Measurements from ENCODE around the gene CD3G. TPM values are rescaled to one million over a fixed set of nuclear protein-coding genes. Genes with fewer than 3 reads are reported as not detected.
A peak's percentile ranks its signal among the peaks of the same experiment; 100 is the strongest.

Gene CD3G
- total and polyA plus RNA-seq, 9 of the 15 experiments (the other 6 are each of a cell fraction or from before 2014, with no cell fraction given), result 0.30 to 1.7 (median 0.47) TPM

DNA sequence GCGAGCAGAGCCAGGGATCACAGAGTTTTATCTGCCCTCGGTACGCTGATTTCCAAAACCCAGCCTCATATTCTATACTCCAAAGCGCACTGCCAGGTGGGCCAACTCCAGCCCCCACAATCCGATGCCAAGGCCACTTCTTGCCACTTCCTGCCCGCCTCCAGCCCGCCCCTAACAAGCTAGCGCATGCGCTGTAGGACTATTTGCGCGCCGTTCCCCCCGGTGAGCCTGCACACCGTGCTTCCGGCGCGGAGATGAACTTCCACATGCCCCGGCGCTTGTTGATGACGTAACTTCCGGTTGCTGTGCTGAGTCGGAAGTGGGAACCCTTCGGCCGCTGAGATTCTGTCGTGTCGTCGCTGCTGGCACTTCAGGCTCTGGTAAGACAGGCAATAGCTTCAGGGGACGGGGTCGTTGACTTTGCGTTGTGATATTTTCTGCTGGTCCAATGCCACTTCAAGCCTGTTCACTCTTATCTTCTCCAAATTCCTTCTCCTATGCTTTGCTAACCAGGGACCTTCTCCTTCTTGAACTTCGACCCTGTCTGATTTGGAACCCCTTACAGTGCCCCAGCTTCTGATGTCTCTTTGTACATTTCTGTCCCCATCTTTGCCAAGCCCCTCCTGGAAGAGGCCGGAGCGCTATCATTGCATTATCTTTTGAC, 15.3 kb downstream of the CD3G start, which contains the start of gene UBE4A (continued):
- TF ChIP-seq BRF1 (IDR thresholded peaks at IDR 0.05; ENCODE audit: borderline replicate concordance, extremely low read depth, insufficient read length) (no peak), CHD4 (IDR thresholded peaks at IDR 0.05; ENCODE audit: insufficient read depth, insufficient replicate concordance, low read depth, low read length, poor library complexity, severe bottlenecking) (peak; percentile 100), SMARCA4 (IDR thresholded peaks at IDR 0.05) (no peak), MCM7 (IDR thresholded peaks at IDR 0.05) (no peak), POLR3G (IDR thresholded peaks at IDR 0.05; ENCODE audit: extremely low read depth, insufficient read length, insufficient replicate concordance) (no peak), YY1 (IDR thresholded peaks at IDR 0.05; ENCODE audit: borderline replicate concordance in 1 of 3, control insufficient read depth in 1 of 3, extremely low read depth in 1 of 3, insufficient read depth in 3 of 3, insufficient read length in 1 of 3, insufficient replicate concordance in 2 of 3, low read depth in 1 of 3, low read length in 2 of 3) (peak in 1 of 3 experiments; percentile 33), ARID1B (IDR thresholded peaks at IDR 0.05) (peak; percentile 28), ATF7 (IDR thresholded peaks at IDR 0.05) (peak; percentile 98), SETDB1 (IDR thresholded peaks at IDR 0.05; ENCODE audit: low read length) (no peak), KHSRP (IDR thresholded peaks at IDR 0.05) (peak; percentile 83), ZNF75A (CRISPR knock-in tag; IDR thresholded peaks at IDR 0.05) (no peak), ELF4 (CRISPR knock-in tag; IDR thresholded peaks at IDR 0.05) (peak; percentile 40), NR2C2 (CRISPR knock-in tag; IDR thresholded peaks at IDR 0.05) (peak; percentile 93), NR2C2 (tag; IDR thresholded peaks at IDR 0.05) (peak; percentile 99), NFXL1 (CRISPR knock-in tag; IDR thresholded peaks at IDR 0.05) (no peak), ZBTB8A (IDR thresholded peaks at IDR 0.05; ENCODE audit: partially characterized antibody) (no peak), OTX1 (CRISPR knock-in tag; IDR thresholded peaks at IDR 0.05) (no peak), POLR2AphosphoS2 (IDR thresholded peaks at IDR 0.05; ENCODE audit: low read length) (no peak), ZNF3 (CRISPR knock-in tag; IDR thresholded peaks at IDR 0.05) (no peak), MEF2A (IDR thresholded peaks at IDR 0.05; ENCODE audit: control insufficient read depth, low read depth, low read length) (no peak)
- TF ChIP-seq, protein P1, sequence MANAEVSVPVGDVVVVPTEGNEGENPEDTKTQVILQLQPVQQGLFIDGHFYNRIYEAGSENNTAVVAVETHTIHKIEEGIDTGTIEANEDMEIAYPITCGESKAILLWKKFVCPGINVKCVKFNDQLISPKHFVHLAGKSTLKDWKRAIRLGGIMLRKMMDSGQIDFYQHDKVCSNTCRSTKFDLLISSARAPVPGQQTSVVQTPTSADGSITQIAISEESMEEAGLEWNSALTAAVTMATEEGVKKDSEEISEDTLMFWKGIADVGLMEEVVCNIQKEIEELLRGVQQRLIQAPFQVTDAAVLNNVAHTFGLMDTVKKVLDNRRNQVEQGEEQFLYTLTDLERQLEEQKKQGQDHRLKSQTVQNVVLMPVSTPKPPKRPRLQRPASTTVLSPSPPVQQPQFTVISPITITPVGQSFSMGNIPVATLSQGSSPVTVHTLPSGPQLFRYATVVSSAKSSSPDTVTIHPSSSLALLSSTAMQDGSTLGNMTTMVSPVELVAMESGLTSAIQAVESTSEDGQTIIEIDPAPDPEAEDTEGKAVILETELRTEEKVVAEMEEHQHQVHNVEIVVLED (CRISPR knock-in tag; IDR thresholded peaks at IDR 0.05), result no peak
- TF ChIP-seq, protein P2, sequence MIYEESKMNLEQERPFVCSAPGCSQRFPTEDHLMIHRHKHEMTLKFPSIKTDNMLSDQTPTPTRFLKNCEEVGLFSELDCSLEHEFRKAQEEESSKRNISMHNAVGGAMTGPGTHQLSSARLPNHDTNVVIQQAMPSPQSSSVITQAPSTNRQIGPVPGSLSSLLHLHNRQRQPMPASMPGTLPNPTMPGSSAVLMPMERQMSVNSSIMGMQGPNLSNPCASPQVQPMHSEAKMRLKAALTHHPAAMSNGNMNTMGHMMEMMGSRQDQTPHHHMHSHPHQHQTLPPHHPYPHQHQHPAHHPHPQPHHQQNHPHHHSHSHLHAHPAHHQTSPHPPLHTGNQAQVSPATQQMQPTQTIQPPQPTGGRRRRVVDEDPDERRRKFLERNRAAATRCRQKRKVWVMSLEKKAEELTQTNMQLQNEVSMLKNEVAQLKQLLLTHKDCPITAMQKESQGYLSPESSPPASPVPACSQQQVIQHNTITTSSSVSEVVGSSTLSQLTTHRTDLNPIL (CRISPR knock-in tag; IDR thresholded peaks at IDR 0.05), result no peak
- TF ChIP-seq, protein P3, sequence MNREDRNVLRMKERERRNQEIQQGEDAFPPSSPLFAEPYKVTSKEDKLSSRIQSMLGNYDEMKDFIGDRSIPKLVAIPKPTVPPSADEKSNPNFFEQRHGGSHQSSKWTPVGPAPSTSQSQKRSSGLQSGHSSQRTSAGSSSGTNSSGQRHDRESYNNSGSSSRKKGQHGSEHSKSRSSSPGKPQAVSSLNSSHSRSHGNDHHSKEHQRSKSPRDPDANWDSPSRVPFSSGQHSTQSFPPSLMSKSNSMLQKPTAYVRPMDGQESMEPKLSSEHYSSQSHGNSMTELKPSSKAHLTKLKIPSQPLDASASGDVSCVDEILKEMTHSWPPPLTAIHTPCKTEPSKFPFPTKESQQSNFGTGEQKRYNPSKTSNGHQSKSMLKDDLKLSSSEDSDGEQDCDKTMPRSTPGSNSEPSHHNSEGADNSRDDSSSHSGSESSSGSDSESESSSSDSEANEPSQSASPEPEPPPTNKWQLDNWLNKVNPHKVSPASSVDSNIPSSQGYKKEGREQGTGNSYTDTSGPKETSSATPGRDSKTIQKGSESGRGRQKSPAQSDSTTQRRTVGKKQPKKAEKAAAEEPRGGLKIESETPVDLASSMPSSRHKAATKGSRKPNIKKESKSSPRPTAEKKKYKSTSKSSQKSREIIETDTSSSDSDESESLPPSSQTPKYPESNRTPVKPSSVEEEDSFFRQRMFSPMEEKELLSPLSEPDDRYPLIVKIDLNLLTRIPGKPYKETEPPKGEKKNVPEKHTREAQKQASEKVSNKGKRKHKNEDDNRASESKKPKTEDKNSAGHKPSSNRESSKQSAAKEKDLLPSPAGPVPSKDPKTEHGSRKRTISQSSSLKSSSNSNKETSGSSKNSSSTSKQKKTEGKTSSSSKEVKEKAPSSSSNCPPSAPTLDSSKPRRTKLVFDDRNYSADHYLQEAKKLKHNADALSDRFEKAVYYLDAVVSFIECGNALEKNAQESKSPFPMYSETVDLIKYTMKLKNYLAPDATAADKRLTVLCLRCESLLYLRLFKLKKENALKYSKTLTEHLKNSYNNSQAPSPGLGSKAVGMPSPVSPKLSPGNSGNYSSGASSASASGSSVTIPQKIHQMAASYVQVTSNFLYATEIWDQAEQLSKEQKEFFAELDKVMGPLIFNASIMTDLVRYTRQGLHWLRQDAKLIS (CRISPR knock-in tag; IDR thresholded peaks at IDR 0.05), result no peak
